ENCODE results near the gene LRRC49. TPM values are rescaled to one million over a fixed set of nuclear protein-coding genes. Genes with fewer than 3 reads are reported as not detected.

LRRC49 gene
- total and polyA plus RNA-seq, 12 donors, result 4.4 to 14.9 (median 8.4) TPM

- H3K36me3 ChIP-seq (replicated peaks in 1 of 2), result no peaks in the 10 kb centered on the region
- H3K4me1 ChIP-seq (replicated peaks in 1 of 2), result peaks cover 0 to 3% of the 10 kb centered on the region in 2 donors
- intact Hi-C loops (cut with DNase I), result no loop called here
- no peak for DNase-seq
- no peak overlapping the region for H3K27ac ChIP-seq
- WGBS, 4 donors, result 67 to 81% (median 71%) methylated on average over 1 of the region's 1 CpG
- H3K9me3 ChIP-seq (replicated peaks in 1 of 3), result no peaks in the 10 kb centered on the region
- TF ChIP-seq POLR2A (IDR thresholded peaks at IDR 0.05) (no peak), CTCF (IDR thresholded peaks at IDR 0.05) (no peak)
- no peaks in the 10 kb centered on the region for H3K27me3 ChIP-seq
- H3K4me3 ChIP-seq, result no peak overlapping the region
These were observed 206.3 kb downstream of the LRRC49 start for GRCh38 chr15:71098920-71099319.

Other genes with a start within 250 kb of the LRRC49 start
- gene UACA, start 129.3 kb upstream of the LRRC49 start, total RNA-seq, result 10 to 100 TPM; 16.7 to 53.3 (median 38.8) TPM
- 100 to 1,000 TPM in 1 of 3 donors, 10 to 100 TPM in 2; 27.3 to 186 (median 87.8) TPM for gene UACA, start 129.3 kb upstream of the LRRC49 start, polyA plus RNA-seq
- gene LARP6, start 38.7 kb upstream of the LRRC49 start, total RNA-seq, result 10 to 100 TPM in 3 of 9 donors, 1 to 10 TPM in 6; 4.9 to 36.5 (median 9.5) TPM
- gene LARP6, start 38.7 kb upstream of the LRRC49 start, polyA plus RNA-seq, result 10 to 100 TPM in 2 of 3 donors, 1 to 10 TPM in 1; 8.1 to 25.0 (median 12.3) TPM
- gene THAP10, start 393 bp upstream of the LRRC49 start, total RNA-seq, result 1 to 10 TPM; 1.2 to 5.6 (median 3.8) TPM
- 1 to 10 TPM in 2 of 3 donors, under 1 TPM in 1; 0.97 to 4.0 (median 1.1) TPM for gene THAP10, start 393 bp upstream of the LRRC49 start, polyA plus RNA-seq
- 10 to 100 TPM; 11.8 to 53.2 (median 23.9) TPM for gene THSD4, start 222.6 kb downstream of the LRRC49 start, total RNA-seq
- 10 to 100 TPM in 1 of 3 donors, 1 to 10 TPM in 2; 5.3 to 24.1 (median 8.1) TPM for gene THSD4, start 222.6 kb downstream of the LRRC49 start, polyA plus RNA-seq

All from adrenal gland (tissue), 12 donors.